CD14-positive monocyte (primary cell): ENCODE measurements around the gene LMX1B. TPM values are rescaled to one million over a fixed set of nuclear protein-coding genes. Genes with fewer than 3 reads are reported as not detected.

Source experiments
- DNase-seq, 3 donors: peaks; one replicate each; pipeline ENCODE4 v3.0.0-alpha.2; 2011 to 2022
- H2AFZ ChIP-seq: 2 replicates; pipeline ENCODE4 v1.6.0; 2012; ENCODE audit warnings: mild to moderate bottlenecking, low read depth, low read length, inconsistent platforms; ENCODE audit not compliant: insufficient read depth, poor library complexity, severe bottlenecking
- H3K27ac ChIP-seq, 2 donors: 1 replicate in 1 of 2; 2 replicates in 1 of 2; pipeline ENCODE4 v1.5.1; 2012 to 2013; ENCODE audit warnings: low read length in 2 of 2, control low read depth in 1 of 2, inconsistent platforms in 1 of 2, low read depth in 1 of 2, mild to moderate bottlenecking in 1 of 2
- H3K27me3 ChIP-seq, 2 donors: one replicate each; pipeline versions ENCODE4 v1.6.0 to v1.6.1; 2011 to 2013; ENCODE audit warnings: low read length in 2 of 2; ENCODE audit not compliant: control insufficient read depth in 2 of 2, insufficient read depth in 2 of 2
- H3K36me3 ChIP-seq, 2 donors: replicated peaks in 1 of 2; 1 replicate in 1 of 2; 2 replicates in 1 of 2; pipeline versions ENCODE4 v1.5.1 to v1.6.1; 2012 to 2013; ENCODE audit warnings: low read length in 2 of 2, control low read depth in 1 of 2, inconsistent platforms in 1 of 2, mild to moderate bottlenecking in 1 of 2; ENCODE audit not compliant: insufficient read depth in 2 of 2, control insufficient read depth in 1 of 2
- H3K4me1 ChIP-seq, 2 donors: 1 replicate in 1 of 2; 2 replicates in 1 of 2; pipeline versions ENCODE4 v1.5.1 to v1.6.1; 2012 to 2013; ENCODE audit warnings: low read length in 2 of 2, control low read depth in 1 of 2, inconsistent platforms in 1 of 2, mild to moderate bottlenecking in 1 of 2, moderate library complexity in 1 of 2; ENCODE audit not compliant: insufficient read depth in 2 of 2, control insufficient read depth in 1 of 2
- H3K4me2 ChIP-seq: replicated peaks from 2 replicates; pipeline ENCODE3; 2012; ENCODE audit warnings: low read length, moderate library complexity, mild to moderate bottlenecking; ENCODE audit not compliant: poor library complexity, severe bottlenecking; ENCODE audit errors: extremely low read depth
- H3K4me3 ChIP-seq, 3 experiments: fragments of 200-600 bp in 1 of 3; sonication (generic) in 1 of 3; replicated peaks in 1 of 3; 1 replicate in 2 of 3; 2 replicates in 1 of 3; pipeline ENCODE4 v1.5.1; 2011 to 2013; ENCODE audit warnings: low read length in 3 of 3, mild to moderate bottlenecking in 3 of 3, control low read depth in 2 of 3, low read depth in 2 of 3, inconsistent platforms in 1 of 3, moderate library complexity in 1 of 3
- H3K79me2 ChIP-seq: 2 replicates; pipeline ENCODE4 v1.6.0; 2012; ENCODE audit warnings: mild to moderate bottlenecking, control low read depth, inconsistent platforms, low read length, moderate library complexity; ENCODE audit not compliant: insufficient read depth
- H3K9ac ChIP-seq: 2 replicates; pipeline ENCODE4 v1.6.0; 2017; ENCODE audit warnings: low read length, mild to moderate bottlenecking; ENCODE audit not compliant: insufficient read depth, poor library complexity, severe bottlenecking
- H3K9me3 ChIP-seq, 2 donors: replicated peaks in 1 of 2; 1 replicate in 1 of 2; 2 replicates in 1 of 2; pipeline versions ENCODE4 v1.5.1 to v1.6.1; 2012 to 2013; ENCODE audit warnings: low read length in 2 of 2, control low read depth in 1 of 2; ENCODE audit not compliant: control insufficient read depth in 1 of 2, insufficient read depth in 1 of 2
- H4K20me1 ChIP-seq: 2 replicates; pipeline ENCODE4 v1.6.0; 2012; ENCODE audit warnings: mild to moderate bottlenecking, low read length, control low read depth, moderate library complexity; ENCODE audit not compliant: insufficient read depth
- H3K27ac Mint-ChIP-seq, 7 donors: one replicate each; pipeline ENCODE4 v1.8.0; 2020; ENCODE audit warnings: mild to moderate bottlenecking in 7 of 7, mixed read lengths in 7 of 7, moderate library complexity in 6 of 7, inconsistent platforms in 2 of 7
- H3K27me3 Mint-ChIP-seq, 3 donors: one replicate each; pipeline ENCODE4 v1.8.0; 2021 to 2022; ENCODE audit warnings: low read depth in 3 of 3, mild to moderate bottlenecking in 3 of 3, mixed read lengths in 3 of 3, moderate library complexity in 3 of 3, inconsistent platforms in 1 of 3
- H3K36me3 Mint-ChIP-seq, 2 donors: one replicate each; pipeline ENCODE4 v1.8.0; 2020; ENCODE audit warnings: mixed read lengths in 2 of 2, inconsistent platforms in 1 of 2, mild to moderate bottlenecking in 1 of 2
- H3K4me1 Mint-ChIP-seq: one replicate; pipeline ENCODE4 v1.8.0; 2020; ENCODE audit warnings: mild to moderate bottlenecking, mixed read lengths
- H3K4me3 Mint-ChIP-seq, 2 donors: one replicate each; pipeline ENCODE4 v1.8.0; 2020; ENCODE audit warnings: mild to moderate bottlenecking in 2 of 2, mixed read lengths in 2 of 2, moderate library complexity in 1 of 2
- H3K9me3 Mint-ChIP-seq, 7 donors: one replicate each; pipeline ENCODE4 v1.8.0; 2020 to 2022; ENCODE audit warnings: mixed read lengths in 7 of 7, mild to moderate bottlenecking in 6 of 7, moderate library complexity in 6 of 7, inconsistent platforms in 2 of 7
- WGBS: methylation state at CpG from one replicate; pipeline ENCODE4 v1.1.5; 2013; ENCODE audit warnings: missing lambda C conversion rate; ENCODE audit not compliant: insufficient coverage; 5-methylcytosine and 5-hydroxymethylcytosine counted together
- intact Hi-C, 2 donors: fragments of 100-400 bp; cut with micrococcal nuclease; formaldehyde crosslinking; loops; one replicate each; pipeline versions ENCODE4 v1.15.0 to v1.15.1; 2023
- polyA plus RNA-seq, 3 donors: library from polyadenylated mRNA; depleted of rRNA in 1 of 3; unstranded in 2 of 3; stranded (reverse) in 1 of 3; fragments of 300-500 nt in 2 of 3; fragments of >200 nt in 1 of 3; fragmentation: Illumina TruSeq in 2 of 3; gene quantifications; 1 replicate in 2 of 3; 2 replicates in 1 of 3; pipeline ENCODE4 v1.2.3, GENCODE V29; 2012 to 2021
- TF ChIP-seq, protein P1 (sequence below): fragments of 200-600 bp; IDR thresholded peaks from one replicate; pipeline ENCODE4 v1.8.0; 2022; ENCODE audit warnings: antibody characterized with exemption, mild to moderate bottlenecking

Gene LMX1B
- polyA plus RNA-seq, 3 donors, result not detected

DNA sequence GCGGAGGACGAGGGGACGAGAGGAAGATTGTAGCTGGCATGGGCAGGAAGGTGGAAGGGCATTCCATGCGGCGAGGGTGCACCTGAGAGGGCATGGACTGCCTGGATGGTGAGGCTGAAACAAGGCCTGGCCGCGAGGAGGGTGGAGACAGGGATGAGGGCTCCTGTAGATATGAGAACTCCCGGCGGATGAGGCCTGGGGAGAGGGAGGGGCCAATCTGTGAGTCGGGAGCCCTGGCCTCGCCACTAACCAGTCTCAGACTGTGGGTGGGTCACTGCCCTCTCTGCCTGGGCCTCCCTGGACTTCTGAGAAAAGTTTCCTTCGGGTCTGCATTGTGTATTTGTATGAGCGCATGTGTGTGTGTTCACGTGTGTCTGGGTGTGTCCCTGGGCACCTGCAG, 55.4 kb downstream of the LMX1B start:
- no peak for DNase-seq
- no peak overlapping the region for H3K27ac Mint-ChIP-seq
- 78% methylated on average over 10 of the region's 14 CpGs for WGBS

DNA sequence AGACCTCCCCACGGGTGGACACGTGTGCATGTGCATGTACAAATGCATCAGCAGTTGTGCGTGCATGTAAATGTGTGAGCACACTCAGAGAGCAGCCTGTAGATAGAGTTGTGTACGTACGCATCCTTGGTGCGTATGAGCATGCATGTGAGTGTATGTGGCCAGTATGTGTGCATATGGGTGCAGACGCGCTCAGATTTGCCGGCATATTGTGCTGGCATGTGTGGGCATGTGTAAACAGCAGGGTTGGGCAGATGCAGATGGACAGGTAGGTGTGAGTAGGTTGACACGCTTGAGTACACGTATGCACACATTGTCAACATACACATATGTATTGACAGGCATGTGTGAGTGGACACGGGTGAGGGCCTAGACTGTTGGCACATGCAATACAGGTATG, 56.5 kb downstream of the LMX1B start:
- Histone ChIP-seq H3K9ac (no peak overlapping the region), H3K27me3 (peaks cover 21 to 87% of the 10 kb centered on the region in 2 donors), H3K4me1 (no peaks in the 10 kb centered on the region), H3K4me3 (no peak overlapping the region), H3K79me2 (no peaks in the 10 kb centered on the region), H3K27ac (no peak overlapping the region), H2AFZ (no peak overlapping the region), H3K9me3 (peaks cover 0 to 17% of the 10 kb centered on the region in 2 donors), H3K4me2 (no peak overlapping the region), H3K36me3 (no peaks in the 10 kb centered on the region), H4K20me1 (no peaks in the 10 kb centered on the region)
- H3K36me3 Mint-ChIP-seq, result no peaks in the 10 kb centered on the region
- 96% methylated on average over 6 of the region's 12 CpGs for whole genome bisulfite sequencing
- TF ChIP-seq, protein P1, sequence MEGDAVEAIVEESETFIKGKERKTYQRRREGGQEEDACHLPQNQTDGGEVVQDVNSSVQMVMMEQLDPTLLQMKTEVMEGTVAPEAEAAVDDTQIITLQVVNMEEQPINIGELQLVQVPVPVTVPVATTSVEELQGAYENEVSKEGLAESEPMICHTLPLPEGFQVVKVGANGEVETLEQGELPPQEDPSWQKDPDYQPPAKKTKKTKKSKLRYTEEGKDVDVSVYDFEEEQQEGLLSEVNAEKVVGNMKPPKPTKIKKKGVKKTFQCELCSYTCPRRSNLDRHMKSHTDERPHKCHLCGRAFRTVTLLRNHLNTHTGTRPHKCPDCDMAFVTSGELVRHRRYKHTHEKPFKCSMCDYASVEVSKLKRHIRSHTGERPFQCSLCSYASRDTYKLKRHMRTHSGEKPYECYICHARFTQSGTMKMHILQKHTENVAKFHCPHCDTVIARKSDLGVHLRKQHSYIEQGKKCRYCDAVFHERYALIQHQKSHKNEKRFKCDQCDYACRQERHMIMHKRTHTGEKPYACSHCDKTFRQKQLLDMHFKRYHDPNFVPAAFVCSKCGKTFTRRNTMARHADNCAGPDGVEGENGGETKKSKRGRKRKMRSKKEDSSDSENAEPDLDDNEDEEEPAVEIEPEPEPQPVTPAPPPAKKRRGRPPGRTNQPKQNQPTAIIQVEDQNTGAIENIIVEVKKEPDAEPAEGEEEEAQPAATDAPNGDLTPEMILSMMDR, result no peak
- H3K9me3 Mint-ChIP-seq, result peaks cover 0 to 8% (median 0%) of the 10 kb centered on the region in 7 donors
- H3K4me3 Mint-ChIP-seq, result no peak overlapping the region
- H3K4me1 Mint-ChIP-seq, result peaks cover 5% of the 10 kb centered on the region
- peaks cover 54 to 62% (median 62%) of the 10 kb centered on the region in 3 donors for H3K27me3 Mint-ChIP-seq
- H3K27ac Mint-ChIP-seq, result no peak overlapping the region
- no peak for DNase-seq
- intact Hi-C loops, result no loop called here

More for the DNA sequence above, 55.4 kb downstream of the LMX1B start:
- Histone ChIP-seq H3K27me3 (peaks cover 11 to 86% of the 10 kb centered on the region in 2 donors), H3K9ac (no peak overlapping the region), H2AFZ (no peak overlapping the region), H3K4me2 (no peak overlapping the region), H3K9me3 (peaks cover 0 to 12% of the 10 kb centered on the region in 2 donors), H3K79me2 (no peaks in the 10 kb centered on the region), H4K20me1 (no peaks in the 10 kb centered on the region), H3K27ac (no peak overlapping the region), H3K4me1 (no peaks in the 10 kb centered on the region), H3K4me3 (no peak overlapping the region), H3K36me3 (no peaks in the 10 kb centered on the region)
- no peak overlapping the region for H3K4me3 Mint-ChIP-seq
- peaks cover 6% of the 10 kb centered on the region for H3K4me1 Mint-ChIP-seq
- H3K27me3 Mint-ChIP-seq, result peaks cover 53 to 62% (median 60%) of the 10 kb centered on the region in 3 donors
- TF ChIP-seq, protein P1, result no peak
- intact Hi-C loops, result no loop called here
- H3K36me3 Mint-ChIP-seq, result no peaks in the 10 kb centered on the region
- H3K9me3 Mint-ChIP-seq, result peaks cover 0 to 4% (median 0%) of the 10 kb centered on the region in 7 donors
